ENCODE results near the gene C1QTNF12. TPM values are rescaled to one million over a fixed set of nuclear protein-coding genes. Genes with fewer than 3 reads are reported as not detected.

C1QTNF12 gene
- total RNA-seq, 1 donor from 2014 or later: 1.3 TPM

DNA sequence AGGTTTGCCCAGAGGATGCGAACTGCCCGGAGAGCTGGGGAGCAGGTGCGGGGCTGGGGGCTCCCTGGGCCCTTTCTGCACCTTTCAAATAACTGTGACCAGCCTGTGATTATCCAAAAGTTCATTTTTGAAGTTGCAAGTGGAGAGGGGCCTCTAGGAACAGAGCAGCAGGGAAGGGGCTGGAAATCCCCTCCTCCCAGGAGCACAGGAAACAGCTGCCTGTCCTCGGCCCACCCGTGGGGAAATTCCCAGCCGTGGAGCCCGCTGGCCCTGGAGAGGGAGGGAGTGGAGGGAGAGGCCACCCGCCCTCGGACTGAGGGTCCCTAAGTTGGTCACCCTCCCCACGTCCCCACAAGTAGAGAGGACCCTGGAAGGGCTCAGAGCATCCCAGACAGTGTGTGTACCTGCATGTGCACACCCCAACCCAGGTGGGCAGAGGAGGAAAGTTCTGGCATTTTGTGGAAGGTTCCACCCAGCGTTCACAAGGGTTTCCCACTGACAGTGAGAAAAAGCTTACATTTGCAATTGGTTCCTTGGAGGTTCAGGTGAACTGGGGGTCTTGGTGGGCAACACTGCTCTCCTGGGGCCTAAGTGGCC lies 31.3 kb downstream of the C1QTNF12 start:
- H3K27me3 ChIP-seq (ENCODE audit: control insufficient read depth, insufficient read depth, low read length): no peaks in the 10 kb centered on the region
- peaks cover 13% of the 10 kb centered on the region for H3K36me3 ChIP-seq (ENCODE audit: control insufficient read depth, insufficient read depth, low read length)
- no peak for FAIRE-seq
- no peak overlapping the region for H3K4me3 ChIP-seq (ENCODE audit: low read depth, low read length)
- DNase-seq (ENCODE audit: low read depth): no peak
- no peak for TF ChIP-seq CTCF (IDR thresholded peaks at IDR 0.05; ENCODE audit: insufficient read depth, low read length, severe bottlenecking)

DNA sequence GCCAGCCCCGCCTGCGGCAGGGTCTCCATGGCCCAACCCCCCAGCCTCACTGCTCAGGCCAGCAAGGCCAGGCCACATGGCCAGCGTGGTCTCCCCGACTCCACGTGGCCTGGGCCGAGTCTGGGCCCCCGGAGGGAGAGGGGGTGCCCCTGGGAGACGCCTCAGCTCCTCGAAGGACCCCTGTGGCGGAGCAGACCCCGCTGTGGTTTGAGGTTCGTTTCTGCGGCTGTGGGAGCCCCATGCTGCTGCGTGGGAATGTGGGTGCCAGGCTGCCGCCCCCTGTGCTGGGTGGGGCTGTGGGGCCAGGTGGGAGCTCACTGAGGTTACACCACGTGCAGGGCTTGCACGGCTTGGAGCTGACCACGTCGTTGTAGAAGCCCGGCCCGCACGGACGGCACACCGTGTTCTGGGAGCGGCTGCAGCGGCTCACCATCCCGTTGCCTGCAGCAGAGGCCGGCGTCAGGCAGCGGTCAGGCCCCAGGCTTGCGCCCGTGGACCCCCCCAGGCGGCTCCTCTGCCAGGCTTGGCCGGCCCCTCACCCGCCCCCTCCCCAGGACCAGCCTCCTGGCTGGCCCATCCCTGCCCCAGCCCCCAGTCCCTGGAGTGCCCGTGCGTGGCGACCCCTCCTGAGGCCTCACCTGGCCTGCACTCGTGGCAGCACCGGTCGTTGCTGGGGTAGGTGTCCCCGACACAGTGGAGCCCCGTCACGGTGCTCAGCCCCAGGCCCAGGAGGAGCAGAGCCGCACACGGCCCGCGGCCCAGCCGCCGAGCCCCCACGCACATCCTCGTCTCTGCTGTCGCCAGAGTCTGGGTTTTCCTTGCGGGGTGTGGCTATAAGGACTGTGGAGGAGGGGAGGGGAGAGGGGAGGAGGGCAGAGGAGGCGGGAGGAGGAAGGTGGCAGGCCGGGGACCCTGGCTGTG lies 32.9 kb downstream of the C1QTNF12 start, which contains the start of gene TNFRSF4:
Gene TNFRSF4 (minus strand): TSS at position 809 of the 921 bp plus-strand sequence. CDS start 26 bp downstream, at position 783.
- FAIRE-seq: no peak
- Histone ChIP-seq H3K4me3 (ENCODE audit: low read depth, low read length) (no peak within 1 kb of the TSS), H3K27me3 (ENCODE audit: control insufficient read depth, insufficient read depth, low read length) (no peaks in the 10 kb centered on the region), H3K36me3 (ENCODE audit: control insufficient read depth, insufficient read depth, low read length) (peaks cover 12% of the 10 kb centered on the region)
- DNase-seq (ENCODE audit: low read depth): no peak
- no peak for TF ChIP-seq CTCF (IDR thresholded peaks at IDR 0.05; ENCODE audit: insufficient read depth, low read length, severe bottlenecking)

- FAIRE-seq (no peak), DNase-seq (ENCODE audit: low read depth) (no peak)
- no peak for TF ChIP-seq CTCF (IDR thresholded peaks at IDR 0.05; ENCODE audit: insufficient read depth, low read length, severe bottlenecking)
- Histone ChIP-seq H3K4me3 (ENCODE audit: low read depth, low read length) (no peak overlapping the region), H3K36me3 (ENCODE audit: control insufficient read depth, insufficient read depth, low read length) (peaks cover 5% of the 10 kb centered on the region), H3K27me3 (ENCODE audit: control insufficient read depth, insufficient read depth, low read length) (no peaks in the 10 kb centered on the region)
Observed at GRCh38 chr1:1212780-1213344, 33.7 kb downstream of the C1QTNF12 start.

DNA sequence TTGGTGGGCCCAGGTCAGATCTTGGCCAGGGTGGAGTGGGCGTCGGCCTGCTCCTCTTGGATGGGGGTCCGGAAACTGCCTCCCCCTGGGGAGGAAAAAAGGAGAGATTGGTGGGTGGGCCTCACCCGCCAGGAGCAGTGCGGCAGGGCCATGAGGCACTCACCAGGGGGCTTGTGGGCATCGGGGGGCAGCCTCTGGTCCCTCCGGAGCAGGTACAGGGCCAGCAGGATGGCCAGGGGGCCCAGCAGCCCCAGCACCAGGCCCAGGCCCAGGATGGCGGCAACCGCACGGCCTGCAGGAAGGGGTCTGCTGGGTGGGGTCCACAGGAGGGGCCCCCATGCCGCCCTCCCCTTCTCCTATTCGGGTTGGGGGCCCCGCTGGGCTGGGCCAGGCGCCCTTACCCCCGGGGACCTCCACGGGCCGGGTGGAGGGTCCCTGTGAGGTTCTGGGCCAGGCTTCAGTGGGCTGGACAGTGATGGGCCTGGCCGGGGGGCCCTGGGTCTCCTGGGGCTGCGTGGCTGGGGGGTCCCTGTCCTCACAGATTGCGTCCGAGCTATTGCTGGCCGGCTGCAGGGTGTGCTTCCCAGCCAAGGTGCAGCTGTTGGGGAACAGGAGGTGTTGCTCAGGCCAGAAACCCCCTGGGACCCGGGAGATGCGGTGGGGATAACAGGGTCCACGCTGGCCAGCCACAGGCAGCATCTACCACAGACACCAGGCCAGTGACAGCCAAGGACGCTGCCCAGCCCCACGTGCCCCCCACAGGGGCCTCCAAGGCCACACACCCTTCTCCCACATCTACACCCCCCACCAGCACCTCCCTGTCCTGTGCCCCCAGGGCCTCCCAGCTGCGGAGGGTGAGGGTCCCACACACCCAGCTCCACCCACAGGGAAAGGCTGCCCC lies 34.7 kb downstream of the C1QTNF12 start:
- no peak for TF ChIP-seq CTCF (IDR thresholded peaks at IDR 0.05; ENCODE audit: insufficient read depth, low read length, severe bottlenecking)
- no peak for FAIRE-seq
- H3K4me3 ChIP-seq (ENCODE audit: low read depth, low read length): no peak overlapping the region
- no peaks in the 10 kb centered on the region for H3K27me3 ChIP-seq (ENCODE audit: control insufficient read depth, insufficient read depth, low read length)
- peaks cover 4% of the 10 kb centered on the region for H3K36me3 ChIP-seq (ENCODE audit: control insufficient read depth, insufficient read depth, low read length)
- no peak for DNase-seq (ENCODE audit: low read depth)

DNA sequence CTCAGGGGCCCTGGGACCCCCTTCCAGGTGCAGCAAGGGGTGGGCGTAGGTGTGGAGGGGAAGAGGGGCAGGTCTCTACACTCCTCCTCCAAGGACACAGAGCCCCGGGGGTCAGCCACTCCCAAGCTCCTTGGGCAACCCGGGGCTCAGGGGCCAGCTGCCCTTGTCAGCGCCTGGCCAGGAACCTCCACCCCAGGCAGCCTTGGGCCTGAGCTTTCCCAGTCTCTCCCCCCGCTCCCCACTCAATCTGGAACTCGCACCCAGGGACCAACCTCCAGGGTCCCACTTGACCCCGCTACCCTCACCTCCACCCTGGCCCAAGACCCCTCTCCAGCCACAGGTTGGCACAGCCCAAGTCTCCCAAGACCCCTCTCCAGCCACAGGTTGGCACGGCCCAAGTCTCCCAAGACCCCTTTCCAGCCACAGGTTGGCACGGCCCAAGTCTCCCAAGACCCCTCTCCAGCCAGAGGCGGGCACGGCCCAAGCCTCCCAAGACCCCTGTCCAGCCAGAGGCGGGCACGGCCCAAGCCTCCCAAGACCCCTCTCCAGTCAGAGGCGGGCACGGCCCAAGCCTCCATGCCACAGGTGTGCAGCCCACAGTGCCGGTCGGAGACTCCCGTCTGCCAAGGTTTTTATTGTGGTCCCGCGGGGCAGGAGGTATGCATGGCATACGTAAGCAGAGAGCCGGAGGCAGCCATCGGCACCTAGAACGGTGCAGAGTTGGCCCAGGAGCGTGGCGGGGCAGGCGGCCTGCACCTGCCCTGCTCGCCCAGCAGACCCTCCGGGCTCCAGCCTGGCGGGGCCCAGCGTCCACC lies 35.6 kb downstream of the C1QTNF12 start:
- no peak for TF ChIP-seq CTCF (IDR thresholded peaks at IDR 0.05; ENCODE audit: insufficient read depth, low read length, severe bottlenecking)
- DNase-seq (ENCODE audit: low read depth) (no peak), FAIRE-seq (no peak)
- no peaks in the 10 kb centered on the region for H3K27me3 ChIP-seq (ENCODE audit: control insufficient read depth, insufficient read depth, low read length)
- no peak overlapping the region for H3K4me3 ChIP-seq (ENCODE audit: low read depth, low read length)
- no peaks in the 10 kb centered on the region for H3K36me3 ChIP-seq (ENCODE audit: control insufficient read depth, insufficient read depth, low read length)

Data from bronchial epithelial cell (primary cell).